GM18861 (cell line): ENCODE data around the gene PHF3.
"Not testable (repeated sequence)": the region's sequence is repeated elsewhere in the genome, so short reads cannot be mapped to it uniquely, and the experiment has no call there.

ENCODE experiments used
- ATAC-seq: cut with Tn5 transposase; IDR thresholded peaks from one replicate; pipeline ENCODE4 v1.9.1; 2021; ENCODE audit not compliant: unreplicated experiment

Gene PHF3

DNA sequence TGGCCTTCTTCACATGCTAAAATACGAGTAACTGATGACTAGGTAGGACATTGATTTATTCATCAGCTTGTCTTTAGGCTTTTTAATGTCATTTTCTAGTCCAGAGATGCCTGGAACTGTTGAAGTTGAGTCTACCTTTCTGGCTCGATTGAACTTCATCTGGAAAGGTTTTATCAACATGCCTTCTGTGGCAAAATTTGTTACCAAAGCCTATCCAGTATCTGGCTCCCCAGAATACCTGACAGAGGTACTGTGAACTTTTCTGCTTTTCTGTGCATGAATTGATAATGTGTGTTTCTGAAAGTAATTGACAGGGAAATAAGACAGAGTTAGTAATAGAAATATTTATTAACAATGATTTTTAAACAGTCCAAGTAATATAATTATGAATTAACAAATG is 71.0 kb downstream of the PHF3 start:
- no peak for ATAC-seq

GRCh38 chr6:63708631-63709030 is 73.0 kb downstream of the PHF3 start:
- no peak for ATAC-seq

DNA sequence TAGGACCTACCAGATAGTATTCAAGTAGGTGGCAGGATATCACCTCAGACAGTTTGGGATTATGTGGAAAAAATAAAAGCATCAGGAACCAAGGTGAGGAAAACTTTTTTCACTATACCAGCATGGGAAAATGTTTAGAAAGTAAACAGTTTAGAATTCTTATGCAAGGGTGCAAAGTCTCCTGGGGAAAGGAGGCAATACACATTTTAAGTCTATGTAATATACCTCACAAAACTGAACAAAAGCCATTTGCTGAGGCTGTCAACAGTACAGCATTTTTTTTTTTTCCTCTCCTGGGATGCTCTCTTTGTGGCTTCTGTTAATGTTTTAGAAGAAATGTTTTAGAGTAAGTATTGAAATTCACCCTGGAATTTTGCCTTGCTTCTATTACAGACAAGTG is 73.5 kb downstream of the PHF3 start:
- no peak for ATAC-seq

DNA sequence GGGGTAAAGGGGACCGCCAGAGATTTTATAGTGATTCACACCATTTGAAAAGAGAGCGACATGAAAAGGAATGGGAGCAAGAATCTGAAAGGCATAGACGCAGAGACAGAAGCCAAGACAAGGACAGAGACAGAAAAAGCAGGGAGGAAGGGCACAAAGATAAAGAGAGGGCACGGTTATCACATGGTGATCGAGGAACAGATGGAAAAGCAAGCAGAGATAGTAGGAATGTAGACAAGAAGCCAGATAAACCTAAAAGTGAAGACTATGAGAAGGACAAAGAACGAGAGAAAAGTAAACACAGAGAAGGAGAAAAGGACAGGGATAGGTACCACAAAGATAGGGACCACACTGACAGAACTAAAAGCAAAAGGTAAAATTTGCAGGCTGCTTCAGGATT is 77.7 kb downstream of the PHF3 start:
- no peak for ATAC-seq

- ATAC-seq, result no peak
These were observed 78.5 kb downstream of the PHF3 start for GRCh38 chr6:63714091-63714490.

- ATAC-seq, result no peak
These were observed 80.6 kb downstream of the PHF3 start for GRCh38 chr6:63716169-63716568.

- ATAC-seq, result no peak
These were observed 85.6 kb downstream of the PHF3 start for GRCh38 chr6:63721181-63721580.

DNA sequence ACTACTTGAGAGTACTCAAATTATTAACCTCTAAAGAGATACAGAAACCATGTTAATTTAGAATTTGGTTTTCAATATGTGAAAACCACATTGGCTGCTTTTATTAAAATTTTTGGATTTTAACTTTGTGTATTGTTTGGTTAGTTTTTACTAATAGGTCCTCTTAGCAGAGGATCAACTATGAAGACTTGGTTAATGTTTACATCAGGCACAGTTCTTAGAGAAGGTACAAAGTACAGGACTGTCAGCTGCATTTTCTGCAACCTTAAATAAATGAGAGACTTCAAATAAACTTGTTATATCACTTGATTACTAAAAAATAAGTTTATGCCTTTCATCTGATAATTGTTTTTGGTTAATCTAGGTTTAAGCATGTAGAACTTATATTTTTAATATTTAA is 89.1 kb downstream of the PHF3 start:
- ATAC-seq, result peak; percentile 84

GRCh38 chr6:63730311-63730710 is 94.7 kb downstream of the PHF3 start:
- ATAC-seq, result no peak

DNA sequence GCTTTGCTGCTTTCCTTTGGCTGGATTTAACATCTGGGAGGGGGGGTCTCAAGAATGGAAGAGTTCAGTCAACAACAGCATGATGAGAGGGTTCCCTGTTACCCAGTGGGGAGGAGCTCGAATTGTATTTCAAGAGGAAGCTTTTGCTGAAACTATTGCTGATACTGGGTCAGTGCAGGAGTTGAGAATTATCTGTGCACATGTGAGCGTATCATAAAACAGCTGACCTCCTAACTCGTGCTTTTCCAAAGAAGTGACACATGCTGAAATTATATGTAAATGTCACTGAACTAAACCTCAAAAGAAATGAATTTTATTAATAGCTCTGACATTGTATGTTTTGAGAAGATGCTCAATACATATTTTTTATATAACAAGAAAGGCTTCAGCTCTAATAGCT is 96.3 kb downstream of the PHF3 start:
- no peak for ATAC-seq

GRCh38 chr6:63732336-63732735 is 96.7 kb downstream of the PHF3 start:
- ATAC-seq, result no peak

GRCh38 chr6:63734923-63735322 is 99.3 kb downstream of the PHF3 start:
- ATAC-seq, result no peak

- ATAC-seq, result not testable (repeated sequence)
These were observed 102.6 kb downstream of the PHF3 start for GRCh38 chr6:63738190-63738589.

DNA sequence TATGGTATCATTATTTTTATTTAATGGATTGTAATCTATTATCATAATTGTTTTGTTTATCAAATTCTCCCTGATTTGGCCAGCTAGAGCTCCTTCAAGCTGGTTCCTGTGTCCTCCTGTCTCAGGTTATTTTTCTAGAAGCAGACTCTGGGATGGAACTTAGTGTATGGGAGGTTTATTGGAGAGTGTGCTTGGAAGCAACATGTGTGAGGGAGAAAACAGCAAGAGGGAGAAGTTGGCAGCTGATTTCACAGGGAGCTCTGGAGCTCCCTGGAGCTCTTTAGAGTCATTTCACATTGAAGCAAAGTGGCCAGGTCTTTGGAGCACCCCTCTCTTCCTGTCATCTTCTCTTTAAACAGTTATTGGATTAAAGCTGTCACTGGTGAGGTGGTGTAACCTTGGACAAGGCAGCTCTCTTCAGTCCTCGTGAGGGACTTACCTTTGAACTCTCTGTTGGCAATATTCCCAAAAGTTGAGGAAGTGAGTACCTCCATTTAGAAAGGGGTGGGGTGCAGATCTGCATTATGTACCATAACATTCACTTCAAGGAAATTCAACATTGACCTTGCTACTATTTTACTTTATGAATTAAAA is 103.6 kb downstream of the PHF3 start:
- no peak for ATAC-seq

DNA sequence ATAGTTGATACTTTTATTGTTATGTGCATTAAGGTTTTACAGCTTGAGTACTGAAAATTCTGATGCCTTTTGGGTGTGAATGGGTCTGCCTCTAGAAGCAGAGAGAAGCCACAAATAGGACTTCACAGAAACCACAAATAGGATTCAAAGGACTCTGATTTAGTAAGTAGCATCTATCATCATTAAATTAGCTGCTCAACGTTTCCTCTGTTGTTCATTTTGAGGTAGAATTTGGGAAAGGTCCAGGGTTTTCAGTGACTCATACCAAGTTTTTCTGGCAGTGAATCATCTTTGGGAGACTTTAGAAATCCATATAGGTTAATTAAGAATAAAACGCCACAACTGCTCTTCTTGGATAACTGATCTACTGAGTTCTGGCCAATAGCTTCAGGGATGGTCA is 105.1 kb downstream of the PHF3 start:
- no peak for ATAC-seq

GRCh38 chr6:63742060-63742459 is 106.5 kb downstream of the PHF3 start:
- ATAC-seq, result no peak

- no peak for ATAC-seq
These were observed 108.1 kb downstream of the PHF3 start for GRCh38 chr6:63743691-63744090.

DNA sequence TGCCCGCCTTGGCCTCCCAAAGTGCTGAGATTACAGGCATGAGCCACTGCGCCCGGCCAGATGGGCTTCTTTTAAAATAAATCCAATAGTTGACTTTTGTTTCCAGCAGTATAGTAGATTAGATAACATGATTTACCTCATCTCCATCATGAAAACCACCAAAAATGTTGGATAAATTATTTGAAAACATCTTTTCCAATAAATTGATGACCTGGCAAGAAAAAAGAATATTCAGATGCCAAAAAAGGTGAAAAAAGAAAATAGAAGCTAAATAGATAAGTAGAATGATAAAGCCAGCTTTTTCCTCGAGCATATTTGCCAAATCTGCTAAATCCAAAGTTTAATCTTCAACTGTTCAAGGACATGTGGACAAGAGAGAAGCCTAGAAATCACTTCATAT is 109.2 kb downstream of the PHF3 start:
- ATAC-seq, result no peak

DNA sequence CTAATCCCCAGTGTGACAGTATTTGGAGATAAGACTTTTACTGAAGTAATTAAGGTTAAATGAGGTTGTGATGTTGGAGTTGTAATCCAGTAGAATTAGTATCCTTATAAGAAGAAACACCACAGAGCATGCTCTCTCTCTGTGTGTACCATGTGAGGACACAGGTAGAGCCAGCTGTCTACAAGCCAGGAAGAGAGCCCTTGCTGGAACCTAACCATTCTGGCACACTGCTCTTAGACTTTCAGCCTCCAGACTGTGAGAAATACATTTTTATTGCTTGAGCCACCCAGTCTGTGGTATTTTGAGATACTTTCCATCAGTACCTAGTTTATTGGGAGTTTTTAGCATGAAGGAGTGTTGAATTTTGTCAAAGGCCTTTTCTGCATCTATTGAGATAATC is 110.2 kb downstream of the PHF3 start:
- no peak for ATAC-seq

- no peak for ATAC-seq
These were observed 114.8 kb downstream of the PHF3 start for GRCh38 chr6:63750400-63750799.

- not testable (repeated sequence) for ATAC-seq
These were observed 121.7 kb downstream of the PHF3 start for GRCh38 chr6:63757275-63757674.

- ATAC-seq, result no peak
These were observed 122.2 kb downstream of the PHF3 start for GRCh38 chr6:63757826-63758225.

- no peak for ATAC-seq
These were observed 124.1 kb downstream of the PHF3 start for GRCh38 chr6:63759605-63760105.
